GM18861 (cell line): ENCODE results near the gene PRRC2A.
"Not testable (repeated sequence)": the region's sequence is repeated elsewhere in the genome, so short reads cannot be mapped to it uniquely, and the experiment has no call there.

Source experiments
- ATAC-seq: cut with Tn5 transposase; IDR thresholded peaks from one replicate; pipeline ENCODE4 v1.9.1; 2021; ENCODE audit not compliant: unreplicated experiment

PRRC2A gene

DNA sequence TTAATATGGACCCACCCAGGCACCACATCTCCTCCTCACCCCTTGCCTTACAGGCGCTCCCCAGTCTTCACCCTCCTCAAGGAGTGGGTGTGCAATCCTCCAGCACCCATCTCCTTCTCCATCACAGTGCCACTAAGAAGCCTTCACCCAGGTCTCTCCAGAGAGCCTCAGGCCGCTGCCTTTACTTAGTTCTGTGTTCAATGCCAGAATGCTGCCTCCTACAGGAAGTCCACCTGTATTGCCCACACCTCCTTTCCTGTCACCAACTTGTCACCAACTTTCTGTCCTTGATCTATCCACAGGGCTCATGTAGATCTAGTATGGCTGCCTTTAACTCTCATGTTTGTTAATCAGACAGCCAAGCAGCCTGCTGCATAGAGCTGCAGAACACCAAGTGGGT, 35.0 kb upstream of the PRRC2A start:
- ATAC-seq, result no peak

DNA sequence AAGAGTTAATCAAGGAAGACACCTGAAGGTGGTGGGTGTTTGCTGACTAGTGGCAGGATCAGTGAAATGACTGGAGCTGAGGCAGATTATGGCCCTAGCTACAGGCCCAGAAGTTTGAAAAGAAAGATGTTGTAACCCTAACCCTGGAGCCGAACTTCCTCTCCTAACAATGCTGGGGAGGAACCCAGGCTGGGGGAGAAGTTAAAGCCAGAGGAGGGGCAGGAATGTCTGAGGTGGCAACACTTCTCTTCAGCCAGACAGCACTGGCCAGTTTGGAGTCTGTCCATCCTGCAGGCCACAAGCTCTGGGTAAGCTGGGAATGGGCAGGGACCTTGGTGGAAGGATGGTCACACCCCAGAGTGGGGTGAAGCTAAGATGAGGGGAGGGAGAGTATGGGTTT, 34.5 kb upstream of the PRRC2A start, which contains the start of gene LST1:
Gene LST1 (plus strand): TSS at position 270 of the 400 bp plus-strand sequence. CDS start 1,023 bp downstream, outside the sequence.
- no peak for ATAC-seq

DNA sequence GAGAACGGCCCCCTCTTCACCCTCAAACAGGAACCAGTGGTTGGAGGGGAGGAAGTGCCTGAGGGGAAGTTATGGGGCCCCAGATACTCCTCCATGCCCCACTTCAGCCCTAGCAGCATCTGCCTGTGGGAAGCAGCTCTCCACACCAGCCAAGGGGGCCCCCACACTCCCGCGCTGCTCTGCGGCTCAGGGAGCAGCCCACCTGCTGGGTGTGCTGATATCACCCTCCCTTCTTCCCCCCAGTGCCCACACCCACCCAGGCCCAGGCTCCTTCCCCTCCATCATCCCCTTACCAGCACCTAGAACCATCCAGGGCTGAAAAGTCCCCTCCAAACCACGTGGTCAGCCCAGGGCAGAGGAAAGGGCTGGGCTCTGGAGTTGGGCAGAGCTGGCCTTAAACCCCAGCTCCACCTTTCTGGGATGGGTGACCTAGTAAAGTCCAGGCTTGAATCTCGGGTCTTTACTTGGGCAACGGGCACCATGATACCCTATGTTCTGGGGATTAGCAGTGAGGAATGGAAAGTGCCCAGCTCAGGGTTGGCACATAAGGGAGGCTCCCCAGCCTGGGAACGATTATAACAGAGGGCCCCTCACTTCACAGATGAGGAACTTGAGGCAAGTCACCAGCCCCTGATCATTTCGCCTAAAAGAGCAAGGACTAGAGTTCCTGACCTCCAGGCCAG, 33.8 kb upstream of the PRRC2A start:
- ATAC-seq, result no peak

DNA sequence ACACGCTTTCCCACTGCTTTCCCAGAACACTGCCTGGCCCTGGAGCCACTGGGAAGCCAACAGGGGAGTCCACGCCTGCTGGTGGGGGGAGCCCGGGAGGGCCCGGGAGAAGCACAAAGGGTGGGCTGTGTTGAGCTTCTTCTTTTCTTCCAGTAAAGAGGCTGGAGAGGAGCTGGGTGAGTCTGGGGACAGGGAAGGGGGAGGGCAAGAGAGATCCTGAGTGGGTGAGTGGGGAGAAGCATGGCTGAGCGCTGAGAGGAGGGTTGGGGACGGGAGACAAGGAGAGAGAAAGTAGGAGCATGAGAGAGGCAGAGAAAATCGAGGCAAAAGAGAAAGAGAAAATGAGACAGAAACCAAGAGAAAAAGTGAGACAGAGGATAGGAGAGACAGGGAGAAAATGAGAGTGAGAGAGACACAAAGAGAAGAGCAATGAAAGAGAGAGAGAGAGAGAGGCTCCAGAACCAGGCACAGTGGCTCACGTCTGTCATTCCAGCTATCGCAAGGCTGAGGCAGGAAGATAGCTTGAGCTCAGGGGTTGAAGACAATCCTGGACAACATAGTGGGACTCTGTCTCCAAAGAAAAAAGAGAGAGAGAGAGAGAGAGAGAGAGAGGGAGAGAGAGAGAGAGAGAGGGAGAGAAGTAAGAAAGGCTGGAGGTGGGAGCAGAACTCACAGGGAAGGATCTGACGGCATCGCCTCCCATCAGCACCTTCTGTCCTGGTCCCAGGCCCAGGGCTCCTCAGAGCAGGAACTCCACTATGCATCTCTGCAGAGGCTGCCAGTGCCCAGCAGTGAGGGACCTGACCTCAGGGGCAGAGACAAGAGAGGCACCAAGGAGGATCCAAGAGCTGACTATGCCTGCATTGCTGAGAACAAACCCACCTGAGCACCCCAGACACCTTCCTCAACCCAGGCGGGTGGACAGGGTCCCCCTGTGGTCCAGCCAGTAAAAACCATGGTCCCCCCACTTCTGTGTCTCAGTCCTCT, 32.4 kb upstream of the PRRC2A start:
- ATAC-seq, result no peak

DNA sequence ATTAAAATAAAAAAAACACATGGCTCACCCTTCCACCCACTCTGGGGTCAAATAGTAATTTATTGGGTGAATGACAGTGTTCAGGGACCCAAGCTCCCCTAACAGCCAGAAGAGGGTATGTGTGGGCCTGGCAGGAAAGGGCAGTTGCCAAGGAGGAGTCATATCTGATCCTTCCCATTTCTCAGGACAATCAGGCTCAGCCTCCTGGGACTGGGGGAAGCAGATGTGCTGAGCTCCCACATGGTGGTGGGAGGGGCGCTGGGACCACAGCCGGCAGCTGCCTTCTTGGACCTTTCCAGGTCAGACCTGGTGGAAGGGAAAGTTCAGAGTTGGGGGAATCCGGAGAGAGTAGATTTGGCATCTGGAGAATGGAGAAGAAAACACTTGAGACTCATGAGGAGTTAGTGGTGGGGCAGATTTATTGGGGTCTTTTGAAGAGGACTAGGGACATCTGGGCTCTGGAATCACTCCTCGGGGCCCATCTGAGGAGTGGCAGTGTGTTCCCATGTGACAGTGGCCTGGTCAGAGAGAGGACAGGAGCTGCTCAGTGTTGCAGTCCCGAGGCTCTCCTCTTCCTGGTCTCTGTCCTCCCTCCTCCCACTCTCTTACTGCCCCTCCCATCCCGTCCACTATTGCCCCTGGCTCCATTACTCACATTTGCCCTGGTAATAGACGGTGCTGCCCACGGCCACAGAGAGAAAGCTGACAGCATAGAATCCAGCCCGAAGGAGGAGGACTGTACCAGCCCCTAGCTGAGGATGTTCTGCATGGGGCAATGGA, 31.5 kb upstream of the PRRC2A start:
- ATAC-seq, result no peak

DNA sequence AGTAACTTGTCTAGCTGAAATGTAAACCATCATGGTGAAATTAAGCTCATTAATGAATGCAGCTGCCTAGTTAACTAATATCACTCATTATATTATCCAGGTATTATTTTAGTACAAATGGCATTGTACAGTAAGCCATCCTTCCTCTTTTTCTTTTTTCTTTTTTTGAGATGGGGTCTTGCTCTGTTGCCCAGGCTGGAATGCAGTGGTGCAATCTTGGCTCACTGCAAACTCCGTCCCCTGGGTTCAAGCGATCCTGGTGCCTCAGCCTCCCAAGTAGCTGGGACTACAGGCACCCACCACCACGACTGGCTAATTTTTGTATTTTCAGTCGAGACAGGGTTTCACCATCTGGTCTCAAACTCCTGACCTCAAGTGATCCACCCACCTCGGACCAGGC, 29.8 kb upstream of the PRRC2A start:
- not testable (repeated sequence) for ATAC-seq

DNA sequence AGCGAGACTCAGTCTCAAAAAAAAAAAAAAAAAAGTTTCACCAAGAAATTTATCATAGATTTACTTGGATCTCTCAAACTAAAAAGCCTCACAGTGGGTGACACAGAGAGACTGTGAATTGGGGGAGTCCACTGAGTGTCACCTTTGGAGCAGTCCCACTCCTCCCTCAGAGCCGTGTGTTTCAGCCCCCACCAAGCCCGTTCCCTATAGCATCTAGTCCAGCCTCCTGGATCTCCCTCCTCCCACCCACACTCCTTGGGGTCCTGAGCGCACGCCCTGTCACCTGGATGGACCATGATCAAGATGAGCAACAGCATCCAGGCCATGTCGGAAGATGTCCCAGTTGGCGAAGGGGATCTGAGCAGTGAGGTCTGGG, 28.1 kb upstream of the PRRC2A start:
- ATAC-seq, result no peak

DNA sequence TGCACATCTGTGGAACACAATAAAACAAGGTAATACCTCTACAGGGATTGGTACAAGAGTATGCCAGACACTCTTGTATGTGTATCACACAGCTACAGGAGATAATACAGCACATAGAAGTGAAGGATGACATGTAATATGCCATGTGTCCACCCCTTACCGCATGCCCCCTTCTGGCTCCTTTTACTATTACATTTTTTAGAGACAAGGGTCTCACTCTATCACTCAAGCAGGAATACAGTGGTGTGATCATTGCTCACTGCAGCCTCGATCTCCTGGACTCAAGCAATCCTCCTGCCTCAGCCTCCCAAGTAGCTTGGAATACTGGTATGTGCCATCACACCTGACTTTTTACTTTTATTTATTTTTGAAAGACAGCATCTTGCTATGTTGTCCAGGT, 23.5 kb upstream of the PRRC2A start:
- ATAC-seq, result peak; percentile 45

DNA sequence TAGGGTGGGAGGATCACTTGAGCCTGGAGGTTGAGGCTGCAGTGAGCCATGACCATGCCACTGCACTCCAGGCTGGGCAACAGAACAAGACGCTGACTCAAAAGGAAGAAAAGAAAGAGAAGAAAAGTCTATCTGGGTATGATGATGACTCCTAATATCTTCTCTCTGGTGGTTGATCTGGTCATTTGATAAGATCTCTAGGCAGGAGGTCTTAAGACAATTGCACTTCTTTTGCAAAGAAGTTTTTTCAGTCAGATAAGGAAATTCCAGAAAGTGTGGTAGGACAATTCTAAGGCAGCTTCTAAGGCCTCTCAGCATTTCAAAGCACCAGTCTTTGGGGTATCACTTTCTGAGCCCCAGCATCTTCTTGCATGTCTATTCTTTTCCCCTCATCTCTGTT, 13.2 kb upstream of the PRRC2A start:
- ATAC-seq, result no peak

DNA sequence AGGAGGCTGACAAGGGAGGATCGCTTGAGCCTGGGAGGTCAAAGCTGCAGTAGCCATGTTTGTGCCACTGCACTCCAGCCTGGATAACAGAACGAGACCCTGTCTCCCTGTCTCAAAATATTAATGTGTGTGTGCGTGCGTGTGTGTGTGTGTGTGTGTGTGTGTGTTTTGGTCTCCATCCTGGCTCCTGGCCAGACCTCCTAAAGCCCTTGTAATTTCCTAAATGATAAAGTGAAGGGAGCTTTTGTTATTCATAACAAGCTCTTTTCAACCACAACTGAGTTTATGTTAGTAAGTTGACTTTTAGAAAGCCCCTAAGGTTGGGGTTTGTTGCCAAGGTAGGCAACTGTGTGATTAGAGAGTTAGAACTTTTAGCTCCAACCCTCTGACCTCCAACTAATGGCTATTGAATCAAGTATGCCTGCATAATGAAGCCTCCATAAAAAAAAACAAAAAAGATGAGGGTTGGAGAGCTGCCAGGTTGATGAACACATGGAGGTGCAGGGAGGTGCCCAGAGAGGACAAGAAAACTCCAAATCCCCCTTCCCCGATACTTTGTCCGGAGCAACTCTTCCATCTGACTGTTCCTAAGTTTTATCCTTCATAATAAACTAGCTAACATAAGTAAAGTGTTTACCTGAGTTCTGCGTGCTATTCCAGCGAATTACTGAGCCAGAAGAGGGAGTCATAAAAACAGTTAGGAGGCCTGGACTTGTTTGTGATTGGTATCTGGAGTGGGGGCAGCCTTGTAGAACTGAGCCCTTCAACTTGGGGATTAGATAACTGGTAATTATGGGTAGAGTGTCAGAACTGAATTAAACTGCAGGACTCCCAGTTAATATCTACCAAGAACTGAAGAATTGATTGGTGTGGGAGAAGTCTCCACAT, 10.8 kb upstream of the PRRC2A start:
- no peak for ATAC-seq

DNA sequence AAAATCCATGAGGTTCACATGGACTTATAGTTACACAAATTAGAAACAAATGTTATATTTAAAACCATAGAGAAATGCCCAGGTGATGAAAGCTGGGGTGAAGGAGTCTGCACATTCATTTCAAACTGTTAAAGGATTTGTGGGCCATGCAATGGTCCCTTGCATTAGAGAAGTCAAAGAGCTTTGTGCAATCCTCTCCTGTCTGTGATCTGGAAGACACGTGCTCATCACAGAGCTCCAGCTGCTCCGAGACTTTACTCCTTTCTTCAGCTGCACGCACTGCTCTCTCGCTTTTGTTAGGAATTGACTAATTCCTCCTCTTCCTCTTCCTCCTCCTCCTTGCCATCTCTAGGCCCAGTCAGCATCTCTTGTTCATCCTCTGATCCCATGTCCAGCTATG, 9.5 kb upstream of the PRRC2A start:
- ATAC-seq, result no peak

DNA sequence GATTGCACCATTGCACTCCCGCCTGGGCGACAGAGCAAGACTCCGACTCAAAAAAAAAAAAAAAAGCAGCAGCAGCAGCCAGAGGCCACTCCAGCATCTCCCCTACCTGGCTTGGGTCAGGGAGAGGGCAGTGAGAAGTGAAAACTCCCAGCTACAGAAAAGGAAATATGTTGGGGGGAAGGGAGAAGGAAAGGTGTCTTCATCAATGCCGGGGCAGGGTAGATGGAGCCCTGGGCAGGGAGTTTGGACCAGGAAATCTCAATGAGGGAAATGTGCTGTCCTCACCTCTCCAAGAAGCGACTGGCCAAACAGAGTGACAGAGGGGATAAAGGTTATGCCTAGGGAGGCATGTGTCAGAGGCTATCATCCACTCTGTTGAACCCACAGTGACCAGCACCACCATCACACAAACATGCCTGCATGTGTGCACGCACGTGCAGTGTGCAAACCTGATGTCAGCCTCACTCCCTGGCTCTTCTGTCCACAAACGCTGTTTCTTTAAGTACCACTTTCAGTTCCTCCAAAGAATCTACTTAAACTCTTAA, 6.4 kb upstream of the PRRC2A start:
- ATAC-seq, result no peak

DNA sequence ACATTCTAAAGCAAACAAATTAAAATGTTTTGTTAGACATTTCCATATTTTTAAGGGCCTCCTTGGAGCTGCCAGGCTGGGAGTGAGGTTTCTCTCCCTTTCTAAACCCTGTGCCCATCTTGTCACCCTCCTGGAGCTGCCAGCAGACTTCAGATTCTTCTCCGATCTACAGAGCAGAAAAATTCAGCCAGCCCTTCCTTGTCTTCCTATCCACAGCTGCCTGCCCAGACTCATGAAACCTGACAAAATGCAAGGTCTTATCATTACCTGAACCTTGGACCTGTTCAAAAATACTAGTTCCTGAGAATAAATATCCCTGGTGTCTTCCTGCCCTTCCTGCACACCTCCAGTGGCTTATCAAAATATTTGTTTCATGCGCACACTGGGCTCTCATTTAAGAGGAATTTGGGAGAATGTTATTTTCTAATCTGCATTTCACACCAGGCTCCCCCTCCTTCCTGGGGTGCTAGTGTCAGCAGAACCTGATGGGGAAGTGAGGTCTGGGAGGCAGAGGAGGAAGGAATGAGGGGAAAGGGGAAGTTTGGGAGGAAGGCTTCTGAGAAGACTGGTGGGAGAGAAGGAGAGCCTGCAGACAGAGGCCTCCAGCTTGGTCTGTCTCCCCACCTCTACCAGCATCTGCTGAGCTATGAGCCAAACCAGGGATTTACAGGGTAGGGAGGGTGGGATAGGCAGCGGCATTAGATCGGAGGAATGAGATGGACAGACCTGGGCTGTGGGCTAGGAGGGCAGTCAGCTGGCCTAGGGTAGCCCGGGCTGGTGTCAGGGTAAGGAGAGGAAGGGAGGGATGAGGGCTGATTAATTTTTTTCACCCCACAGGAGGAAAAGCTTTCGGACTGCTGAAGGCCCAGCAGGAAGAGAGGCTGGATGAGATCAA, 5.6 kb upstream of the PRRC2A start, which contains the start of gene AIF1:
Gene AIF1 (plus strand): TSS at position 551 of the 895 bp plus-strand sequence. CDS start 96 bp downstream, at position 647.
- no peak for ATAC-seq

DNA sequence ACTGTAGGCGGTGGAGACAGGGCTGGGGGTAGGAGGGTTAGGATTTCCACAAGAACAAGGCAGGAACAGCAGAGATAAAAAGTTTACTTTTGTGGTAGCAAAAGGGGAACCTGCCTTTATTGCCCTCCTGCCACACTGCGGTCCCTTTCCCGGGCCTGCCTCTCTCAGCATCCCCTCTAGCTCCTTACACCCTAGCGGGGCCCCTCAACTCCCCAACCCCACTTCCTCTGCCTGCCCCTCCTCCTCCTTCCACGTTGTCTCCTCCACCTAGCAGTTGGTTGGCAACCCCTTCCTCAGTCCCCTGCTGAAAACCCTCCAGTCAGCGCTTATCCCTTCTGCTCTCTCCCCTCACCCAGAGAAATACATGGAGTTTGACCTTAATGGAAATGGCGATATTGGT, 4.8 kb upstream of the PRRC2A start:
- no peak for ATAC-seq

DNA sequence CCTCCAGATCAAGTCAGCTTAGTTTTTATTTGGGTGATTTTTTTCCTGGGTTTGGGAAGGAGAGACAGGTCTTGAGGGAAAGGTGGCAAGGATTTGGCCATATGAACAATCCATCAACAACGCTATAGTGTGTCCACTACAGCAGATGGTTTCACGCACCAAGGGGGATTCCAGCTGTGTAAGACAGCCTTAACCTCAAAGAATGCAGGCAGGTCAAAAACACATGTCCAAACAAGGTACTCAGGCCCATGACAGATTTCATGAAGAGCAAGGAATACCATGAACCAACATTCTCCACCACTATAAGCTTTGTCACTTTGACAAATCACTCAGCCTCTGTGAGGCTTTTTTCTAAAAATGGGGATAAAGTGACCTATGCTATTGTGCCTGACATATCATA, 3.5 kb upstream of the PRRC2A start:
- ATAC-seq, result no peak

DNA sequence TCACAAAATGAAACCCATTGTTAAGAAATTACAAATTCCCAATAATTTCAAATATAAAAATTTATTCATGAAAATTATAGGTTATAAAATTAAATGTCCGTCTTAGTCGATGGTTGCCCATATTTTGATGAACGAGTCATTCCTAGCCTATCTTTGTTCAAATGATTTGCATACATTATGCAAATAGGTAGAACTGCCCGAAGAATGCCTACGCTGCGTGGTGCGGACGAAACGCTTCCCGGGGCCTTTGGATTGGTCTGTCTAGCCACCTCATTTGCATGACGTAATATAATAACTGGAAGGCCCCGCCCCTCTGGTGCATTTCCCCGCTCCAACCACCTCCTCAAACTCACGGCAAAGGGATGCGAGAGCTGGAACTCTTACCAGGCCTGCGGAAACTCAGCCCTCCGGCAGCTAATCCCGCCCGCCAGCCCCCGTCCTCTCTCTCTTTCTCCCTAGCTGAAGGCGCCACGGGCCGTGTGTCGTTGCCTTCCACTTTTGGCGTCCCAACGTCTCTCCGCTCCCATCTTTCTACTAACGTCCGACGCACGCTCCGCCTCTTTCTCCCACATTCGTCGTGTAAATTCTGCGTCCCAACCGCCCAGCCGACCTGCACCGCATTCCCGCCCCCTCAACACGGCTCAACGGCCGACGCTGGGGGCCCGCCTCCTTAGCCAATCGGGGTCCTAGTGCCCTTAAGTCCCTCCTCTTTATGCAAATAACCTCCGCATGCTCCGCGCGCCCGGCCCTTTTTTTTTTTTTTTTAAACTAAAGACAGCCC, 520 bp upstream of the PRRC2A start:
- ATAC-seq, result peak; percentile 51

DNA sequence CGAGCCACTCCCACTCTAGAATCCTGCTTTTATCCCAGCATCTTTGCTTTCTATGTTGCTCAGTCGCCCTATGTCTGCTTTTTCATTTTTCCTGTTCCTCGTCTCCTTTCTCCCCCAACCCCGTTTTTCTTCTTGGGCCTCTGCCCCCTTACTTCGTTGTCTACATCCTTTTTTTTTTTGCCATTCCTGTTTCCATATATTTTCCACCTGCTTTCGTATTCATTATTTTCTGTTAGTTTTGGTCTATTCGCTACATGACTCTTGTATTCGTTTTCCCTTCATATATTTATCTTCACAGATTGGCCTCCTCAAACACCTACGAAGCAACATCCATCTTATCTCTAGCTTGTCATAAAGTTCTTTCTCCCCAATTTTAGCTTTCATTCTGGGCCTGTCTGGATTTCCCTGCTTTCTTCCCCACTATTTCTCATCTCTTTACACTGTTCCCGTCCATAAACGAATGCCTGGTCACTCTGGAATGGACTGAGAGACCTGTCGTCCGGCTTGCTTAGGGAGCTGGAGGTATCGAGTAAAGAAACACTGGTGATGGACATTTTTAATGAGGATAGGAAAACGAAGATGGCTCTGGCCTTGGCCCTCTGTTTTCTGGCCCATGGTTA, 915 bp downstream of the PRRC2A start:
- ATAC-seq, result no peak

DNA sequence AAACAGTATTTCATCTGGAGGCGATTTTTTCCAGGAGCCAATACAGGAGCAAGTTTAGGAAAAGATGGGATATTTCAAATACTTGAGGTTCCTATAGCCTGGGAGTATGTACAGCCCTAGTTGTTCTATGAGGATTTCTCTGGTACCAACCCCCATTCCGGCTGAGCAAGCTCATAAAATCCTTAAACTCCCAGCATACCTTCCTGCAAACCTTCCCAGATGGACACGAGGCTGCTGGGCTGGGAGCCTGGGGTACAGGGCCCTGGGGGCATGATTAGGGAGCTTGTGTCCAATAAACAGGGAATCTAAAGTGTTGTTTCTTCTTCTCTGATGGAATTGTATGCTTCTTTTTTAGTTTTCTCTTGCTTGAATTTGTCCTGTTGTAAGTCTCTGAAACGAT, 1.5 kb downstream of the PRRC2A start:
- ATAC-seq, result no peak
